GM06990 (cell line): ENCODE results near the gene LRRN1.

Source experiments
- DNase-seq: peaks from one replicate; pipeline ENCODE4 v3.0.0-alpha.2; 2011; ENCODE audit not compliant: insufficient read length; ENCODE audit errors: extremely low read depth
- H3K27me3 ChIP-seq: replicated peaks from 2 replicates; pipeline ENCODE4 v1.6.0; 2011; ENCODE audit warnings: low read length; ENCODE audit not compliant: control insufficient read depth, insufficient read depth
- H3K36me3 ChIP-seq: 2 replicates; pipeline ENCODE4 v1.5.1; 2011; ENCODE audit warnings: low read length; ENCODE audit not compliant: control insufficient read depth, insufficient read depth
- H3K4me3 ChIP-seq: replicated peaks from 2 replicates; pipeline ENCODE4 v1.5.1; 2011; ENCODE audit warnings: low read depth, mild to moderate bottlenecking, control low read depth, low read length
- TF ChIP-seq, protein P1 (sequence below): IDR thresholded peaks from 2 replicates; pipeline ENCODE4 v1.5.1; 2011; ENCODE audit warnings: low read length, control low read depth, mild to moderate bottlenecking, inconsistent platforms; ENCODE audit not compliant: insufficient read depth, poor library complexity, severe bottlenecking

The LRRN1 gene

DNA sequence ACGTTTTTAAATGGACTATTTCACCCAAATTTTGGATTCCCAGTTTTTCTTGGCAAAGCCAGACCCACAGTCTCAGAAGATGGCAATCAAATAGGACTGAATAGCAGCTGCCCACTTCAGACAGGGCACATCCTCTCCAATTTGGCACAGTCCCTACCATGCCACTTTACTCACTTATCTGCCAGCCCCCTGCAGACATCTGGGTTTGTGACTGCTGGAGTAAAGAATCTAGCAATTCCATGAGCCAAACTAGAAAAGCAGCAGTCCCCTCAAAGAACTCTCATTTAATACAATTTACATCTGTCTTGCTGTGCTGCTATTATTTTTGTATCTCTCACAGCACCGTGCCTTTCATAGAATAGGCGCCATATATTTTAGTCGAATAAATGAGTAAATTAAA lies 16.0 kb upstream of the LRRN1 start:
- no peak overlapping the region for H3K4me3 ChIP-seq
- no peak for DNase-seq
- H3K27me3 ChIP-seq, result no peaks in the 10 kb centered on the region
- no peaks in the 10 kb centered on the region for H3K36me3 ChIP-seq
- TF ChIP-seq, protein P1, sequence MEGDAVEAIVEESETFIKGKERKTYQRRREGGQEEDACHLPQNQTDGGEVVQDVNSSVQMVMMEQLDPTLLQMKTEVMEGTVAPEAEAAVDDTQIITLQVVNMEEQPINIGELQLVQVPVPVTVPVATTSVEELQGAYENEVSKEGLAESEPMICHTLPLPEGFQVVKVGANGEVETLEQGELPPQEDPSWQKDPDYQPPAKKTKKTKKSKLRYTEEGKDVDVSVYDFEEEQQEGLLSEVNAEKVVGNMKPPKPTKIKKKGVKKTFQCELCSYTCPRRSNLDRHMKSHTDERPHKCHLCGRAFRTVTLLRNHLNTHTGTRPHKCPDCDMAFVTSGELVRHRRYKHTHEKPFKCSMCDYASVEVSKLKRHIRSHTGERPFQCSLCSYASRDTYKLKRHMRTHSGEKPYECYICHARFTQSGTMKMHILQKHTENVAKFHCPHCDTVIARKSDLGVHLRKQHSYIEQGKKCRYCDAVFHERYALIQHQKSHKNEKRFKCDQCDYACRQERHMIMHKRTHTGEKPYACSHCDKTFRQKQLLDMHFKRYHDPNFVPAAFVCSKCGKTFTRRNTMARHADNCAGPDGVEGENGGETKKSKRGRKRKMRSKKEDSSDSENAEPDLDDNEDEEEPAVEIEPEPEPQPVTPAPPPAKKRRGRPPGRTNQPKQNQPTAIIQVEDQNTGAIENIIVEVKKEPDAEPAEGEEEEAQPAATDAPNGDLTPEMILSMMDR, result no peak

DNA sequence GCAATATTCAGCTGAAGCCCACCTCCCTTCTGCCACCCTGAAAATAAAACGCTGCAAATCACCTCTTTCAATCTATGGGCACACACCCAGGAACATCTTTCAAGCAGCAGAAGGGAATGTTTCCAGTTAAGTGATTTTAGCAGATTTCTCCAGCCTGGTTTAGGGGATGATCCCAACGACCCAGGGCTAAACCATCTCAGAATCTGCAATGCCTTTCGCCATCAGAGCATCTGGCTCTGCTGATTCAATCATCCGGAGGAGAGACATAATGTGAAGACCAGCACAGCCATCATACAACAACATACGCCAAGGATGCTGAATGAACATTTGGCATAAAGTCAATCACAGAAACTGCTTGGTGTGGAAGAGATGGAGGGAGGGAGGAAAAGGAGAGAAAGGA lies 15.5 kb upstream of the LRRN1 start:
- no peaks in the 10 kb centered on the region for H3K27me3 ChIP-seq
- DNase-seq, result no peak
- no peaks in the 10 kb centered on the region for H3K36me3 ChIP-seq
- no peak overlapping the region for H3K4me3 ChIP-seq
- TF ChIP-seq, protein P1, result no peak

DNA sequence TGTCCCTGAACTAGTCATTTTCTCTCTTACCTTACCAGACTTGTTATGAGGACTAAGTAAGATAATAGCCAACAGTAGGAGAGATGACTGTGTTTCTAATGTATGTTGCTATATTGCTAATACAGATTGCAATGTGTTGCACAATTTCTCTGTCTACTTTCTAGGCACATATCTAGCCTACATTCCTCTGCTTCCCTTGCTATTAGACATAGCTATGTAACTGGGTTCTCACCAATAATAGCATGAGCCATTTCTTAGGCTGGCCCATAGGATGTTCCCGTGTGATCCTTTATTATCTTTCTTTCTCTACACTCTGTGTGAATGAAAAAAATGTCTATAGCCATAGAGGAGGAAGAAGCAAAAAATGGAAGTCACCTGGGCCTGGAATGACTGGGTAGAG lies 6.8 kb upstream of the LRRN1 start:
- no peak for DNase-seq
- H3K36me3 ChIP-seq, result no peaks in the 10 kb centered on the region
- H3K4me3 ChIP-seq, result no peak overlapping the region
- no peaks in the 10 kb centered on the region for H3K27me3 ChIP-seq
- TF ChIP-seq, protein P1, result no peak

DNA sequence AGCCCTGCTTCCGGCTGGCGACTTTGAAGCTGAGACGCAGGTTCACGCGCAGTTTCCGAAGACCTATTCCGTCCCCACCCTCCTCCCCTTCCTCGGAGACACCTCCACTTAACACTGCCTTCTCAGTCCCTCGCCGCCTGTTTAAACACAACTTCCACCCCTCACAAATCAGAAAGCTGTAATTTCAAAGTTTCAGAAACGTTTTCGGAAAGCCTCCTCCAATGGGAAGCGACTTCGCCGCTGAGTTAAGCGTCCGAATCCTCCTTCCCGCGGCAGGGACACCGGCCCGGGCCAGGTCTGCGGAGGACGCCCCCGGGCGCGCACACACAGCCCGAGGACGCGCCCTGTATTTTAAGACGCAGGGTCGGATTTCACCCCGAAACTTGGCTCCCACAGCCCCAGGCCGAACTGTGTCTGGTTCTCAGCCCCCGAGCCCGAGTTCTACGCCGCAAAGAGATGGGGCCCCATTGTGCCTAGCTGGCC lies 559 bp upstream of the LRRN1 start:
- H3K4me3 ChIP-seq, result peak overlapping the region; percentile 18; the same call in 1 of the 2 replicates
- peaks cover 2% of the 10 kb centered on the region for H3K27me3 ChIP-seq
- peak; percentile 22 for DNase-seq

DNA sequence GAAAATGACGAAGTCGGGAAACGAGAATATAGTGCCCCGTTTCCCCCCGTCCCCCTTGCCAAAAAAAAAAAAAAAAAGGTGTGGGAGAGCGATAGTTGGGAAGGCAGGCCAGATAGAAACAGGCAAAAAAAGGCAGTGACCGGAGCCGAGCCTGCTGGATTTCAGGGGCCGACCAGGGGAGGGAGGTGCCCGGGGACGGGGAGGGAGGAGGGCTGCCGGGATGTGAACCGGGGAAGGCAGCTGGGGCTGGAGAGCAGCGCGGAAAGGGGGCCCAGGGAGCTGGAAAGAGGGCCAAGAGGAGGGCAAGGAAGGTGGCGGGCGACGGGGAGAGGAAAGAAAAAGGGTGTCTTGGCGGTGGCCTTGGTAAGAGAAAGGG lies 837 bp downstream of the LRRN1 start:
- no peaks in the 10 kb centered on the region for H3K36me3 ChIP-seq
- no peak for DNase-seq
- H3K4me3 ChIP-seq, result no peak overlapping the region
- peaks cover 2% of the 10 kb centered on the region for H3K27me3 ChIP-seq
- TF ChIP-seq, protein P1, result no peak

More for the DNA sequence above, 559 bp upstream of the LRRN1 start:
- TF ChIP-seq, protein P1, result no peak
- no peaks in the 10 kb centered on the region for H3K36me3 ChIP-seq

DNA sequence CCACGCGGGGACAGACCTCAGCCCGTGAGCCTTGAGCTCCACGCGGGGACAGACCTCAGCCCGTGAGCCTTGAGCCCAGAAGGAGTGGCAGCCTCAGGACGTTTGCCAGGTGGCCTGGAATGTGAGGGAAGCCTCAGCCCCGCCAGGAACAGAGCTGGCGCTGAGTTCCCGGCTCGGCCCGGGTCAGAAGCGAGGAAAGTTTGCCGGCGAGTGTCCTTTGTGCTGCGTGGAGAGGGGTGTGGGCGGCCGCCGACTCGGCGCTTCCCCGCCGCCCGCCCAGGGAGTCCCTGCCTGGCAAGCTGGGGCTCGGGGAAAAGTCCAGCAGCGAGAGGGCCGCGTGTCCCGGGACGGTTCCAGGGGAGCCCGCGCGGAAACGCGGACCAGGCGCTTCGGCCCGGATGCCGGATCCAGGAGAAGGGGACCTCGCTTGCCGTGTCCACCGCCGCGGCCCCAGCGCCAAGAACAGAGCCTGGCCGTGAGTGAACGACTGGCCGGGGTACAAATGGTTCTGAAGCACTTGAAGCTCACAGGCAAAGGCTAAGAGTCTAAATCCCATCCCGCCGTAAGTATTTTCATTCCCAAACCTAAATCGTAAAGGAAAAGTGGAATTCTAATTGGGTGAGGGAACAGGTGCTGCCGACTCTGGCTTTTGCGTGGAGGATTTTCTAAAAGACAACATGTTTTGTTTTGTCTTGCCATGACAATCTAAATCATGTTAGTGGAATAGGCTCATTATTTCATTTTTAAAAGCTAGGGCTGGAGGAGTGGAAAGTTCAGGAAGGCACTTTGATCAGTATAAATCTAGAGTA lies 1.7 kb downstream of the LRRN1 start:
- TF ChIP-seq, protein P1, result no peak
- no peak overlapping the region for H3K4me3 ChIP-seq
- DNase-seq, result no peak

More for the DNA sequence above, 1.7 kb downstream of the LRRN1 start:
- Histone ChIP-seq H3K27me3 (peaks cover 2% of the 10 kb centered on the region), H3K36me3 (no peaks in the 10 kb centered on the region)
